Mesenchymal stem cell (in vitro differentiated cells and primary cell): ENCODE data around the gene CCDC127.
"Not testable (repeated sequence)": the region's sequence is repeated elsewhere in the genome, so short reads cannot be mapped to it uniquely, and the experiment has no call there.

ENCODE experiments used
- DNase-seq: peaks from one replicate; pipeline ENCODE4 v3.0.0-alpha.2; 2013
- H2AFZ ChIP-seq: one replicate; pipeline ENCODE4 v1.6.1; 2013; ENCODE audit warnings: low read depth, mild to moderate bottlenecking, control low read depth, inconsistent platforms, low read length, moderate library complexity
- H2AK5ac ChIP-seq: 2 replicates; pipeline ENCODE4 v1.6.1; 2013; ENCODE audit warnings: low read length, moderate library complexity, mild to moderate bottlenecking, inconsistent platforms; ENCODE audit not compliant: severe bottlenecking
- H2BK120ac ChIP-seq: one replicate; pipeline ENCODE4 v1.6.1; 2013; ENCODE audit warnings: low read depth, mild to moderate bottlenecking, inconsistent platforms, low read length, moderate library complexity
- H2BK12ac ChIP-seq, 2 experiments: one replicate each; pipeline ENCODE4 v1.6.1; 2013; ENCODE audit warnings: inconsistent platforms in 2 of 2, low read length in 2 of 2, mild to moderate bottlenecking in 2 of 2, moderate library complexity in 2 of 2, control low read depth in 1 of 2
- H2BK15ac ChIP-seq: one replicate; pipeline ENCODE4 v1.6.1; 2013; ENCODE audit warnings: mild to moderate bottlenecking, low read depth, inconsistent platforms; ENCODE audit not compliant: poor library complexity, severe bottlenecking
- H2BK5ac ChIP-seq: 2 replicates; pipeline ENCODE4 v1.6.1; 2013; ENCODE audit warnings: low read depth, mild to moderate bottlenecking, low read length, control low read depth, inconsistent platforms; ENCODE audit not compliant: poor library complexity, severe bottlenecking
- H3K14ac ChIP-seq, 2 experiments: one replicate each; pipeline ENCODE4 v1.6.1; 2013; ENCODE audit warnings: inconsistent platforms in 2 of 2, low read length in 2 of 2, control low read depth in 1 of 2, mild to moderate bottlenecking in 1 of 2, moderate library complexity in 1 of 2
- H3K18ac ChIP-seq, 2 experiments: one replicate each; pipeline ENCODE4 v1.6.1; 2013; ENCODE audit warnings: inconsistent platforms in 2 of 2, low read length in 2 of 2, control low read depth in 1 of 2, low read depth in 1 of 2, mild to moderate bottlenecking in 1 of 2
- H3K23ac ChIP-seq, 2 experiments: one replicate each; pipeline ENCODE4 v1.6.1; 2013; ENCODE audit warnings: inconsistent platforms in 2 of 2, low read length in 2 of 2, mild to moderate bottlenecking in 2 of 2, moderate library complexity in 2 of 2, control low read depth in 1 of 2
- H3K27ac ChIP-seq: 2 replicates; pipeline ENCODE4 v1.5.1; 2013; ENCODE audit warnings: mild to moderate bottlenecking, moderate library complexity, low read length, control low read depth, inconsistent platforms; ENCODE audit not compliant: poor library complexity, severe bottlenecking
- H3K27me3 ChIP-seq, 2 experiments: 2 replicates each; pipeline versions ENCODE4 v1.6.1 to v1.7.0; 2013; ENCODE audit warnings: low read length in 2 of 2, mild to moderate bottlenecking in 2 of 2, moderate library complexity in 2 of 2, control low read depth in 1 of 2, inconsistent platforms in 1 of 2; ENCODE audit not compliant: control insufficient read depth in 1 of 2, insufficient read depth in 1 of 2
- H3K36me3 ChIP-seq, 2 experiments: 2 replicates each; pipeline versions ENCODE4 v1.6.1 to v1.7.0; 2013; ENCODE audit warnings: low read length in 2 of 2, control low read depth in 1 of 2, inconsistent platforms in 1 of 2, low read depth in 1 of 2, mild to moderate bottlenecking in 1 of 2; ENCODE audit not compliant: insufficient read depth in 2 of 2, control insufficient read depth in 1 of 2
- H3K4ac ChIP-seq, 2 experiments: one replicate each; pipeline ENCODE4 v1.6.1; 2013; ENCODE audit warnings: inconsistent platforms in 2 of 2, low read length in 2 of 2, mild to moderate bottlenecking in 2 of 2, moderate library complexity in 2 of 2, control low read depth in 1 of 2, low read depth in 1 of 2
- H3K4me1 ChIP-seq: 2 replicates; pipeline ENCODE4 v1.6.1; 2013; ENCODE audit warnings: low read depth, low read length, control low read depth; ENCODE audit not compliant: control insufficient read depth, insufficient read depth
- H3K4me2 ChIP-seq: 2 replicates; pipeline ENCODE4 v1.6.1; 2013; ENCODE audit warnings: low read length, mild to moderate bottlenecking, inconsistent platforms; ENCODE audit not compliant: poor library complexity, severe bottlenecking
- H3K4me3 ChIP-seq, 2 experiments: 2 replicates each; pipeline versions ENCODE4 v1.5.1 to v1.7.0; 2013; ENCODE audit warnings: low read length in 2 of 2, mild to moderate bottlenecking in 2 of 2, control low read depth in 1 of 2, low read depth in 1 of 2; ENCODE audit not compliant: insufficient read depth in 1 of 2
- H3K79me1 ChIP-seq: replicated peaks from 2 replicates; pipeline ENCODE4 v1.6.1; 2013; ENCODE audit warnings: mild to moderate bottlenecking, control low read depth, low read length, inconsistent platforms; ENCODE audit not compliant: poor library complexity, severe bottlenecking
- H3K9ac ChIP-seq: 2 replicates; pipeline ENCODE4 v1.7.0; 2013; ENCODE audit warnings: mild to moderate bottlenecking, low read length, moderate library complexity
- H3K9me3 ChIP-seq: 2 replicates; pipeline ENCODE4 v1.7.0; 2013; ENCODE audit warnings: mild to moderate bottlenecking, low read length; ENCODE audit not compliant: control insufficient read depth
- H4K8ac ChIP-seq: one replicate; pipeline ENCODE4 v1.6.1; 2013; ENCODE audit warnings: inconsistent platforms, mild to moderate bottlenecking, low read length, moderate library complexity
- H4K91ac ChIP-seq: one replicate; pipeline ENCODE4 v1.6.1; 2013; ENCODE audit warnings: mild to moderate bottlenecking, low read length, inconsistent platforms
- WGBS: methylation state at CpG from one replicate; pipeline ENCODE4 v1.1.7; 2013; ENCODE audit warnings: mixed read lengths; 5-methylcytosine and 5-hydroxymethylcytosine counted together

The CCDC127 gene

GRCh38 chr5:235527-235926 lies 17.6 kb upstream of the CCDC127 start:
- not testable (repeated sequence) for H3K27ac ChIP-seq, H3K9me3 ChIP-seq, H2BK15ac ChIP-seq, H2BK5ac ChIP-seq, H2AFZ ChIP-seq, H2BK12ac ChIP-seq, H4K91ac ChIP-seq, H3K4ac ChIP-seq, H3K23ac ChIP-seq, H3K27me3 ChIP-seq, H3K4me1 ChIP-seq, H2BK120ac ChIP-seq, H3K9ac ChIP-seq, H3K18ac ChIP-seq, H2AK5ac ChIP-seq, H3K4me2 ChIP-seq, H4K8ac ChIP-seq, DNase-seq, H3K14ac ChIP-seq, H3K4me3 ChIP-seq
- WGBS: 93% methylated on average over 2 of the region's 9 CpGs
- Histone ChIP-seq H3K36me3 (peaks cover 58 to 76% of the 10 kb centered on the region in 2 experiments), H3K79me1 (peaks cover 12% of the 10 kb centered on the region)

DNA sequence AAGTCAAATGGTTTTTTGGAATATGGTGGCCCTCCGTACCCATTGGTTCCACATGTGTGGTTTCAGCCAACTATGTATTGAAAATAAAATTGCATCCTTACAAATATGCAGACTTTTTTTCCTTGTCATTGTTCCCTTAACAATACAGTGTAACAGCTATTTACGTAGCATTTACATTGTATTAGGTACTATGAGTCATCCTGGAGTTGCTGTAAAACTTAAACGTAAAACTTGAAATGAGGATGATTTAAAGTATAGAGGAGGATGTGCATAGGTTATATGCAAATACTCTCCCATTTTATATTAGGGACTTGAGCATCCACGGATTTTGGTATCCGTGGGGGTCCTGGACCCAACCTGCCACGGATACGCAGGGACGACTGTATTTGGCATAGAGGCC lies 16.5 kb upstream of the CCDC127 start:
- no peak for DNase-seq
- H3K4me1 ChIP-seq: no peaks in the 10 kb centered on the region
- no peak overlapping the region for H3K4me2 ChIP-seq
- H3K23ac ChIP-seq: no peak overlapping the region
- H3K18ac ChIP-seq: no peak overlapping the region
- no peak overlapping the region for H3K4me3 ChIP-seq
- H3K9me3 ChIP-seq: no peaks in the 10 kb centered on the region
- H2AK5ac ChIP-seq: no peak overlapping the region
- H2BK120ac ChIP-seq: no peak overlapping the region
- H4K91ac ChIP-seq: no peak overlapping the region
- H2BK15ac ChIP-seq: no peak overlapping the region
- 97% methylated on average over 6 of the region's 8 CpGs for WGBS
- H4K8ac ChIP-seq: no peak overlapping the region
- no peak overlapping the region for H3K4ac ChIP-seq
- H3K27me3 ChIP-seq: no peaks in the 10 kb centered on the region
- peaks cover 12% of the 10 kb centered on the region for H3K79me1 ChIP-seq
- H3K36me3 ChIP-seq: peaks cover 58 to 78% of the 10 kb centered on the region in 2 experiments
- no peak overlapping the region for H2BK12ac ChIP-seq
- no peak overlapping the region for H2AFZ ChIP-seq
- no peak overlapping the region for H3K27ac ChIP-seq
- H2BK5ac ChIP-seq: no peak overlapping the region
- no peak overlapping the region for H3K14ac ChIP-seq
- H3K9ac ChIP-seq: no peak overlapping the region

DNA sequence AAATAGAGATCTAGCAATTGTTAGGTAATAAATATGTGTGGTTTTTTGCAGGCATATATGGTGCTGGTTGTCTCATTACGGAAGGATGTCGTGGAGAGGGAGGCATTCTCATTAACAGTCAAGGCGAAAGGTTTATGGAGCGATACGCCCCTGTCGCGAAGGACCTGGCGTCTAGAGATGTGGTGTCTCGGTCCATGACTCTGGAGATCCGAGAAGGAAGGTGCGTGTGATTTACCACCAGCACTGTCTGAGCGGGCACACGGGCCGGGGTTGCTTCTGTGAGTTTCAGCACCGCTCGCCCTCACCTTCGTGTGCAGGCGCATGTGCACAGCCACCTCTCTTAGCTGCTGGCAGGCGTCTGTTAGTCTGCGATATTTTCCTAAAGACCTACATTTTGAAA lies 15.5 kb upstream of the CCDC127 start:
- H3K4me2 ChIP-seq, H3K18ac ChIP-seq, H3K4ac ChIP-seq, H3K4me1 ChIP-seq, H4K8ac ChIP-seq, H3K23ac ChIP-seq, H3K9ac ChIP-seq, H2BK5ac ChIP-seq, H3K4me3 ChIP-seq, H2AK5ac ChIP-seq, H3K14ac ChIP-seq, H3K27me3 ChIP-seq, H3K27ac ChIP-seq, DNase-seq, H2BK15ac ChIP-seq, H2BK120ac ChIP-seq, H2AFZ ChIP-seq, H3K9me3 ChIP-seq, H2BK12ac ChIP-seq: not testable (repeated sequence)
- Histone ChIP-seq H3K36me3 (peaks cover 51 to 81% of the 10 kb centered on the region in 2 experiments), H3K79me1 (peaks cover 12% of the 10 kb centered on the region), H4K91ac (peak overlapping the region; percentile 21)
- WGBS: 97% methylated on average over 15 of the region's 20 CpGs

- H2BK120ac ChIP-seq: no peak overlapping the region
- H2BK5ac ChIP-seq: no peak overlapping the region
- no peak overlapping the region for H2BK15ac ChIP-seq
- H4K8ac ChIP-seq: no peak overlapping the region
- peaks cover 14% of the 10 kb centered on the region for H3K79me1 ChIP-seq
- H3K27ac ChIP-seq: no peak overlapping the region
- no peak overlapping the region for H2BK12ac ChIP-seq
- H3K4me2 ChIP-seq: no peak overlapping the region
- no peak overlapping the region for H3K18ac ChIP-seq
- H3K9me3 ChIP-seq: no peaks in the 10 kb centered on the region
- no peak overlapping the region for H2AFZ ChIP-seq
- no peaks in the 10 kb centered on the region for H3K4me1 ChIP-seq
- no peak for DNase-seq
- no peaks in the 10 kb centered on the region for H3K27me3 ChIP-seq
- no peak overlapping the region for H3K23ac ChIP-seq
- H3K36me3 ChIP-seq: peaks cover 60 to 89% of the 10 kb centered on the region in 2 experiments
- H3K4me3 ChIP-seq: no peak overlapping the region
- no peak overlapping the region for H4K91ac ChIP-seq
- no peak overlapping the region for H3K9ac ChIP-seq
- no peak overlapping the region for H2AK5ac ChIP-seq
- H3K4ac ChIP-seq: no peak overlapping the region
- no peak overlapping the region for H3K14ac ChIP-seq
- 98% methylated on average over 13 of the region's 13 CpGs for WGBS
Measured at GRCh38 chr5:231661-232060, 13.7 kb upstream of the CCDC127 start.
